ENCODE results near the gene TUBB1.

- TF ChIP-seq CTCF (IDR thresholded peaks at IDR 0.05) (no peak), POLR2A (IDR thresholded peaks at IDR 0.05) (no peak)
These were observed 43.9 kb upstream of the TUBB1 start for GRCh38 chr20:58975353-58975752.
